HG03095 (cell line): ENCODE data around the gene PGAP2.
"Not testable (repeated sequence)": the region's sequence is repeated elsewhere in the genome, so short reads cannot be mapped to it uniquely, and the experiment has no call there.

Source experiments
- ATAC-seq: cut with Tn5 transposase; IDR thresholded peaks from one replicate; pipeline ENCODE4 v1.9.1; 2021; ENCODE audit warnings: moderate library complexity; ENCODE audit not compliant: unreplicated experiment

Gene PGAP2

DNA sequence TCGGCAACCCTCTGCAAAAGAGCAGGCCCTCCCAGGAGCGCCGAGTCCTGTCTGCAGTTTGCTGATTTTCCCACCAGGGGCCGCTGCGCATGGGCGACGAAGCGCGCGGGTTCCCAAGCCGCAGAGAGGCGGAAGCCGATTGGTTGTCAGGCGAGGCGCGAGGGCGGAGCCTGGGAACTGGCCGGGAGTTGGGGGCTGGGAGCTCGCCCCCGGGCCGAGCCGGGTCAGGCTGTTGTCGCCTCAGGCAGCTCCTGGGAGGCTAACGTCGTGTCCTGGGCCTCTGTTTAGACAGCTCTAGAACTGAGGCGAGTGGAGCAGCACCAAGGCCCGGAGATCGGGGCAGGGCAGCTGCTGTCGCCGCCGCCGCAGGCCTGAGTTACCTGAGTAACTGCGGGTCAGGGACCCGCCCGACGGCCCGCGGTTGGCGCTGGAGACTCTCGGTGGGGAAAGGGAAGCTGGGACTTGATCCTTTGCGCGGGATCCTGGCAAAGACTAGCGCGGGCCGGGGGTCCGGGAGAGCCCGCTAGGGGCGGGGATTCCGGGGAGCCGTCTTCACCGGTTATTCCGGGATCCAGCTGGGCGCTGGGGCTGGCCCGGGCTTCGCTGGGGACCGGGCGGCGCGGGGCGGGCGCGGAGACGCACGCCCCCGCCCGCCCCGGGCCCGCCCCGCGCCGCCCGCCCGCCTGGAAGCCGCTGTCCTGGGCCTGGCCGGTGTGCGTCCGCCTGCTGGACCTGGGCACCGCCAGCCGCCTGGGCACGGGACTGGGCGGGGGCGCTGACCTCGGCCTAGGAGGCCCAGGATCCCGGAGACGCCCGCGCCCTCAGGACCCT lies 46.8 kb downstream of the PGAP2 start, which contains the start of gene STIM1:
Gene STIM1 (plus strand): TSS at position 688 of the 831 bp plus-strand sequence. CDS start 607 bp downstream, outside the sequence.
- peak; percentile 52 for ATAC-seq

DNA sequence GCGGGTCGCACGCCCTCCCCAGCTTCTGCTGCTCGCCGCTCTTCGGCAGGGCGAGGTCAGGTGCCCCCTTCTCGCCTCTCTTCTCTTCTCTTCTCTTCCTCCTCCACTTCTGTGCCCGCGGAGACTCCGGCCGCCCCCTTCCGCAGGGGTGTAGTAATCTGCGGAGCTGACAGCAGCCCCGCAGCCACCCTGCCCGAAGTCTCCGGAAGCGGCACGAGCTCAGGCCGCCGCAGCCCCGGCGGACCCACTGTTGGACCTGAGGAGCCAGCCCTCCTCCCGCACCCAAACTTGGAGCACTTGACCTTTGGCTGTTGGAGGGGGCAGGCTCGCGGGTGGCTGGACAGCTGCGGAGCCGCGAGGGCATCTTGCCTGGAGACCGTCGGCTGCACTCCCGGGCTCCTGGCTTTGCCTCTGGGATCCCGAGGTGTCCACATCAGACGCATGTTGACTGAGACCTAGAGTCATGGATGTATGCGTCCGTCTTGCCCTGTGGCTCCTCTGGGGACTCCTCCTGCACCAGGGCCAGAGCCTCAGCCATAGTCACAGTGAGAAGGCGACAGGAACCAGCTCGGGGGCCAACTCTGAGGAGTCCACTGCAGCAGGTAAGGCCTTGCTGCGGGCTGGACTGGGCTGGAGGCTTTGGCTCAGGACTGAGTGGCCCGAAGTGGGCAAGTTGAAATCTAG lies 47.6 kb downstream of the PGAP2 start:
- ATAC-seq = peak; percentile 14

DNA sequence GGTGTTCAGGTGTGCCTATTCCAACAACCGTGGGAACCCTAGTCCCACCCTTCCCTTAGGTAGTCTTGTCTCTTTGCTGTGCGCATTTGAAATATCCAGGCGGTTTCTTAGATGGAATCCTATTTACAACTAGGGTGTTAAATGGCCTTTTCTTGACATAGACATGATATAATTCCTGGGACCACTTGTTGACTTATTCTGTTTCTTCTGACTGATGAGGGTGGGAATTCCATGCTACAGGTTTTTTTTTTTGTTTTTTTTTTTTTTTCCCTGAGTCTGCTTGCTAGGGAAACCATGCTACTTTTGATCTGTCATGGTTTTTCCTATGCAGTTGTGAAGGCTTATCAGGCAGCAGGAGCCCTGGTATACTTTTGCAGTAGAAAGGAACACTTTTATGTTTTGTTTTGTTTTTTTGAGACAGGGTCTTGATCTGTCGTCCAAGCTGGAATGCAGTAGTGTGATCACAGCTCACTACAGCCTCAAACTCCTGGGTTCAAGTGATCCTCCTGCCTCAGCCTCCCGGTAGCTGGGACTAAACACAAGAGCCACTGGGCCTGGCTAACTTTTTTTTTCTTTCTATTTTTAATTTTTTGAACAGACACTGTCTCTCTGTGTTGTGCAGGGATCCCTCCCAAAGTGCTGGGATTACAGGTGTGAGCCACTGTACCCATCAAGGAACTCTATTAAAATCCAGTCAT lies 48.6 kb downstream of the PGAP2 start:
- ATAC-seq = no peak

DNA sequence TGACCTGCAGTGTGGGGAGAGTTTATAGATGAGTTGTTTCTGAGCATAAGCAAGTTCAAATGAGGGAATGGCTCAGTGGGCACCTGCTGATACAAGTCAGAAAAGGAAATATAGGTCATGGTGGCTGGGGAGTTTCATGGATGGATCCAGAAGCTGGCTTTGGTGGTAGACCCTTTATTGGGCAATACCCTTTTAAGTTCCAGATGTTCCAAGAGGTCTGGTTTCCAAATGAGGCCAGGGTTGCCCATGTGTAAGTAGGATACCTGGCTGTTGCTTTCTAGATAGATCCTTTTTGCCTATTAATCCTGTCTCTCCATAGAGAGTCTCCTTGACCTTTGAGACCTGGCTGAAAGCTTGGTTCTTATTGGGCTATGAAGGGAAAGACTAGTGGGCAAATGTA lies 49.3 kb downstream of the PGAP2 start:
- no peak for ATAC-seq

DNA sequence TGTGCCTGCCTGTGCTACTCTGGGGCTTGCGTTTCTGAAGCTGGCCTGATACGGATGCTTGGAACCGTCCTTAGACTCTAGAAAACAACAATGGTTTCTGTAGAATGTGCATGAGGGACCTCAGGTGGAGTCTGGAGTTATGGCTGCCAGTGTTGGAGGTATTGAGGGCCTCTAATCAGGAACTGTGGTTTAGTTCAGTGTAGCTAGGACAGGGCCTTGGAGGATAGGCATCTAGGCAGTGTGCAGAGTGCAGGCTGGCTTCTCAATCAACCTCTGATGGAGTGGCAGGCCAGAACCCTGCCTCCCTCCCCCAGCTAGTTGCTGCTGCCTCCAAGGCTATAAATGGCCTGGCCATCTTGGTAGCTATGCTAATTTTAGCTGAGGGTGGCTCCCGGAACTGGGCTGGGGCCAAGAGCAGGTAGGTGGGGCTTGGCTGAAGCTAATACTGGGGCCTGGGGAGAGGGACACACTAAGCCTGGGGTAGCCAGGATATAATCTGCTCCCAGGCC lies 51.1 kb downstream of the PGAP2 start:
- peak; percentile 40 for ATAC-seq

DNA sequence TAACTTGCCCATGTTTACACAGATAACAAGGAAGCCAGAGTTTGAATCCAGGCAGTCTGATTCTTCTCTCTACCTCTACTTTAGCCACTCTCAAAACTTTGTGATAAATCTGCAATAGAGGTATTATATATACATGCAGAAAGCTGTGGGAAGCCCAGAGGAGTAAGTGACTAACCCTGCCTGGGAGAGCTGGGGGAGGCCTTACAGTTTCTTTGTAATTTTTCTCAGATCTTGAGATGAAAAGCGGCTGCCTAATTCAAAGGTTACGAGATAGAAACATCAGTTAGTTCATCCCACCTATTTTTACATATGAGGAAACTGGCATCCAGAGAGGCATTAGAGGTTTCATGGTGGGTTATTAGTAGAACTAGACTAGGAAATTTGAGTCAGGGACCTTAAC lies 52.0 kb downstream of the PGAP2 start:
- no peak for ATAC-seq

DNA sequence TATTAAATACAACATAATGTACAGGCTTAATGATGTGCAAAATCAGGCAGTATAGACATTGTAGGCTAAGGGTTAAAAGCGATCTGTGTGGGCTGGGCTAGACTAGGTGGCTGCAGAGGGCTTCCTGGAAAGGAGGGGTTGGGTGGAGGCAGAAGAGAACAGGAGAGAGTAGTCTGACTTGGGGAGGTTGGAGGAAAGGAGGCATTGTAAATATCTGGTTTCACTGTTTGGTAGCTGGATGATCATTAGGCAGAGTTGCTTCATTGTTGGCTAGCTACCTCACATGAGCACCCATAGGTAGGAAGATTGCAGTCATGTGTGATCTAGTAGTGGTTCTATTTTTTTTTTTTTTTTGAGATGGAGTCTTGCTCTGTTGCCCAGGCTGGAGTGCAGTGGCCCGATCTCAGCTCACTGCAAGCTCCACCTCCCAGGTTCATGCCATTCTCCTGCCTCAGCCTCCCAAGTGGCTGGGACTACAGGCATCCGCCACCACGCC lies 52.6 kb downstream of the PGAP2 start:
- not testable (repeated sequence) for ATAC-seq

DNA sequence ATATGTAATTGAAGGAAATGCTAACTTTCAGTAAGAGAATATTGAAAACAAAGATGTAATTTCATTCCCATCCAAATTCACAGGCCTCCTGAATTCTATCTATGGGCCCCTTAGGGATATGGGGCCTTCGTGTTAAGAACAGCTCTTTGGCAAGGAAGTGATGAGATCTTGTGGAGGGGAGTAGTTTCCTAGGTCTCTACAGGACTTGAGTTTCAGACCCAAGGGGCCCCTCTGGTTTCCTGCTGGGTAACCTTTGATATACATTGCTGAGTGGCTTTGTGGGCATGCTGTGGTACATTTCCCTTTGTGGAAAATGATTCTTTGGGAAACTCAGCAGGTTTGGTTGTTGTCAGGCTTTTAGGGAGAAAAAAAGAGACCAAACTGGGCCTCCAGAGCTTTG lies 53.3 kb downstream of the PGAP2 start:
- no peak for ATAC-seq

DNA sequence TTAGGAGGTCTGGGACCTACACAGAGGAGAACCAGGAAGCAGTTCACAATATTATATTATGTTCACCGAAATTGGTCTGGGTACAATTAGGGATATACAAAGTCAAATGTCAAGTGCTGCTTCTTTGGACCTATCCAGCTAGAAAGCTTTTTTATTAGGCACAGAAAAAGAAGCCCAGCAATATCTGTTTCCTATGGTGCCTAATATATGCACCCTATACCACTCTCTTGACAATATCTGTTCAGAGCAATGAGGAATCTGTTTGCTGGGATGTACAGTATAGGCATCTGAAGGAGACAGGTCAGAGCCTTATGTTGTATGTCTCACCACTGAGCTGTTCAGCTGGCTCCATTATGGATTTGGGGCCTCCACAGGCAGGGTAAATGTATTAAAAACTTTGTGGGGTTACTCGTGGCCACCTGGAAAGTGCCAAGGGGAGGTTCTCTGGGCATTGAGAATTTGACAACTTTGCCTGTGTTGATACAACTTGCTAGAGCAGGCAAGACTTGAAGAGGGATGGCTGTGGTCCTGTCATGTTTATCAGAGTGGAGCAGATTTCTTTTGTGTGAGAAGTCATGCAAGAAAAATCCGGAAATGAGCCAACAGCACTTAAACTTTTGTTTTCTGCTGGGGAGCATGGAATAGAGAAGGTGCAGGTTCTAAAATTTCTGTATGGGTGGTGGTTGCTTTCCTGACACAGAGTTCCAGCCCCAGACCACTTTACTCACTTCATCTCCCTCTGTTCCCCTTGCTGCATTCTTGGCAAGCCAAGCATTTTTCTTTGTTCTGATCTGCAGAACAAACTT lies 57.2 kb downstream of the PGAP2 start:
- ATAC-seq = peak; percentile 37

DNA sequence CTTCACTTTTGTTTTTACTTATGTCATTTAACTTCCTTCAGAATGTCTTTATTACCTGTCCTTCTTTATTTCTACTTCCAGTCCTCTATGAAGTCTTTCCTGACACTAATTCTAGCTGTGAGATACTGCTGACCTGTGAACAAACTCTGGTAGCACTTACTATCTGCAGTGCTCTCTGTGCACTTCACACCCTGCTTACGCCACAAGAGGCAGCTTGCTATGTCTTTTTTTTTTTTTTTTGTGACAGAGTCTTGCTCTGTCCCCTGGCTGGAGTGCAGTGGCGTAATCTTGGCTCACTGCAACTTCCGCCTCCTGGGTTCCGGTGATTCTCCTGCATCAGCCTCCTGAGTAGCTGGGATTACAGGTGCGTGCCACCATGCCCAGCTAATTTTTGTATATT lies 57.8 kb downstream of the PGAP2 start:
- ATAC-seq = no peak

DNA sequence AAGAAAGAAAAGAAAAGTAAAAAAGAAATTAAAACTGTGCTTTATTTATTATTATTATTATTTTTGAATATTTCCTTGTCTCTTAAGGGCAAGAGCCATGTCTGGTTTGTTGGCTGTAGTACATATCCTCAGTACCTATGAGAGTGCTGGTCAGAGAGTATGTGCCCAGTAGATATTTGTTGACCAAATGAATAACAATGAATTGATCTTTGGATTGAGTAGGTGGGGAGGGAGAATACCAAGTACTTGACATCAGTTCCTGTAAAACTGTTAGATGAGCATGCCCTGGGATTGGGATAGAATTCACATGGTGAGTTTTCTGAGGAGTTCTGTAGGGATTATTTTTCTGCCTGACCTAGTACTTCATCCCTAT lies 58.5 kb downstream of the PGAP2 start:
- no peak for ATAC-seq

DNA sequence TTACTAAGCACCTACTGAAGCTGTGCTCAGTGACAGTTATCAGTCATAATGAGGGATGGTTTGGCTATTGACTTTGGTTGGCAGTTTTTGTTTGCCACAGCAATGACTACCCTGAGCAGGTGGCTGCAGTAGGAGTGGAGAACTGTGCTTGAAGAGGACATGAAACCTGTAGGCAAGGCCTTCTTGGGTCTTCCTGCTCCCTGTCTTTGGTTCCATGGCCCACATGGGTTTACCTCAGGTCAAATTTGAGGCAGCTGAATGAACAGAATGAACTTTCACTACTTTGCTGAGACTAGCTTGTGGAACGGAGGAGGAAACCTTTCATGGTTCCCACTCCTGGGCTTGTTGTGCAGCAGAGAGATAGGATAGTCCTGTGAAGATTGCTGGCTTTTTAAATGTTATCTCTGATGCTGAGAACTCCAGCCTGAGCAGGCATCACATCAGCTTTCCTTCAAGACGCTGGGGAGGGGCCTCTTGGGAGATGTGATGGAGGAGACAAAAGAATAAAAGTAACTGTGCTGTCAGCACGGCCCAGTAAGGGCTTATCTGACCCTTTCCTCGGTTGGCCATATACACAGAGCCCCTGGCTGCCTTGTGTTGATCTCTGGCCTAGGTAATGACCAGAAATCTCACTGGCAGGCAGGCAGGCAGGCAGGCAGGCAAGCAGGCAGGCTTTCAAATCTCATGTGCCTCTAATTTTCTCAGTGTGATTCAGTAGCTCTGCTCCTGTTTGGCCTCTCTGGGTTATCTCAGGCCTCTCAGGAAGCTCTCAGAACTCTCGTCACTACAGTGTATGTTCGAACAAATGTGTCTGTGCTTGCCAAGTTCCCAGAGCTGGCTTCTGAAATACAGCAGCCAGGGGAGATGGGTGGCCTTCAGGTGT lies 59.1 kb downstream of the PGAP2 start:
- peak; percentile 44 for ATAC-seq

DNA sequence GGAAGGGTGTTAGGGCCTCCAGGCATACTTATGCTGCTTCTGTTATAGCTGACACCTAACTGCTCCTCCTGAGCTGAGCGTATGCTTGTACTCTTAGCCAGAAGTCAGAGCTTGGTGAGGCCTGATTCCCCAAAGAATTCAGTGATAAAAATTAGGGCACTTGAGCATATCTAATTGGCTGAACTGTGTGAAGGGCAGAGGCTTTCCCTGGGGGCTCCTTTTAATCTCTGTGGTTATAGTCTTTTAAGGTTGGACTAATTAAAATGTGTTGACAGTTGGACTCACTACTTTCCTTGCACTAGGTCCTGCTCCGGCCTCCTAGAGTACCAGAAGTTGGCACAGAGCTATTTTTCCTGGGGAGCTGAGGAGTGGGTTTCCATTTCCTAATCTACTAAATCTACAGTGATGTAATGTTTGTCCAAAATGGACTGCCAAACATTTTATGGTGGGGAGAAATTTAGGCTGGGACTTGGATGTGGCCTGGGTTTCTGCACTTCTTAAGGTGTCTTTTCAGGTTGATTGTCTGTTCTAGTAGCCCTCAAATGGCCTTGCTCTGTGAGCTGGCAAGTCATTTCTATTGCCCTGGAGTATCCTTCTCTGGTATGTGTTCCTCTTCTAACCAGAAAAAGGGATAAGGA lies 65.5 kb downstream of the PGAP2 start:
- ATAC-seq = no peak
